T-helper 1 cell treated with Interleukin-12 subunit alpha and Interleukin-12 subunit beta and Interleukin-4 antibody, amounts not matched to agents 30 μg/mL and 1 μg/mL, for 36 hours (primary cell): ENCODE results near the gene CTNNA2.

Source experiments
- H3K27ac Mint-ChIP-seq: one replicate; pipeline ENCODE4 v1.8.0; 2021; ENCODE audit warnings: mild to moderate bottlenecking, mixed read lengths
- H3K27me3 Mint-ChIP-seq: one replicate; pipeline ENCODE4 v1.8.0; 2021; ENCODE audit warnings: low read depth, mixed read lengths
- H3K36me3 Mint-ChIP-seq: one replicate; pipeline ENCODE4 v1.8.0; 2021; ENCODE audit warnings: low read depth, mixed read lengths
- H3K4me1 Mint-ChIP-seq: one replicate; pipeline ENCODE4 v1.8.0; 2021; ENCODE audit warnings: low read depth, mixed read lengths
- H3K4me3 Mint-ChIP-seq: one replicate; pipeline ENCODE4 v1.8.0; 2021; ENCODE audit warnings: mild to moderate bottlenecking, moderate library complexity, mixed read lengths
- H3K9me3 Mint-ChIP-seq: one replicate; pipeline ENCODE4 v1.8.0; 2021; ENCODE audit warnings: mixed read lengths

CTNNA2 gene

GRCh38 chr2:79512442-79513401 is at the start of gene CTNNA2:
TSS of gene CTNNA2 (plus strand) at chr2:79513051.
- Mint-ChIP-seq H3K27ac (no peak within 1 kb of the TSS), H3K4me1 (peaks cover 5% of the 10 kb centered on the region), H3K9me3 (no peaks in the 10 kb centered on the region), H3K27me3 (peaks cover 5% of the 10 kb centered on the region), H3K4me3 (no peak within 1 kb of the TSS), H3K36me3 (no peaks in the 10 kb centered on the region)

- Mint-ChIP-seq H3K27ac (no peak overlapping the region), H3K4me3 (no peak overlapping the region), H3K36me3 (no peaks in the 10 kb centered on the region), H3K4me1 (no peaks in the 10 kb centered on the region), H3K27me3 (no peaks in the 10 kb centered on the region), H3K9me3 (peaks cover 4% of the 10 kb centered on the region)
Measured at GRCh38 chr2:79487399-79487798, 25.5 kb upstream of the CTNNA2 start.

- H3K4me1 Mint-ChIP-seq, result peaks cover 5% of the 10 kb centered on the region
- no peaks in the 10 kb centered on the region for H3K36me3 Mint-ChIP-seq
- no peaks in the 10 kb centered on the region for H3K9me3 Mint-ChIP-seq
- H3K4me3 Mint-ChIP-seq, result no peak overlapping the region
- peaks cover 5% of the 10 kb centered on the region for H3K27me3 Mint-ChIP-seq
- H3K27ac Mint-ChIP-seq, result no peak overlapping the region
Measured at GRCh38 chr2:79511320-79511951, 1.4 kb upstream of the CTNNA2 start.

GRCh38 chr2:79513711-79514110 is 860 bp downstream of the CTNNA2 start:
- Mint-ChIP-seq H3K4me3 (no peak overlapping the region), H3K4me1 (peaks cover 5% of the 10 kb centered on the region), H3K27ac (no peak overlapping the region), H3K36me3 (no peaks in the 10 kb centered on the region), H3K27me3 (peaks cover 5% of the 10 kb centered on the region), H3K9me3 (peaks cover 3% of the 10 kb centered on the region)

GRCh38 chr2:79529636-79530035 is 16.8 kb downstream of the CTNNA2 start:
- Mint-ChIP-seq H3K27ac (no peak overlapping the region), H3K36me3 (no peaks in the 10 kb centered on the region), H3K4me1 (no peaks in the 10 kb centered on the region), H3K4me3 (no peak overlapping the region), H3K9me3 (peaks cover 13% of the 10 kb centered on the region), H3K27me3 (no peaks in the 10 kb centered on the region)

- H3K4me3 Mint-ChIP-seq, result no peak overlapping the region
- H3K36me3 Mint-ChIP-seq, result no peaks in the 10 kb centered on the region
- H3K27ac Mint-ChIP-seq, result no peak overlapping the region
- peaks cover 13% of the 10 kb centered on the region for H3K9me3 Mint-ChIP-seq
- H3K4me1 Mint-ChIP-seq, result no peaks in the 10 kb centered on the region
- H3K27me3 Mint-ChIP-seq, result no peaks in the 10 kb centered on the region
Measured at GRCh38 chr2:79530443-79530842, 17.6 kb downstream of the CTNNA2 start.

- Mint-ChIP-seq H3K27me3 (no peaks in the 10 kb centered on the region), H3K27ac (no peak overlapping the region), H3K4me3 (no peak overlapping the region), H3K9me3 (peaks cover 46% of the 10 kb centered on the region), H3K4me1 (no peaks in the 10 kb centered on the region), H3K36me3 (no peaks in the 10 kb centered on the region)
Measured at GRCh38 chr2:79547568-79547967, 34.7 kb downstream of the CTNNA2 start.

GRCh38 chr2:79552653-79553052 is 39.8 kb downstream of the CTNNA2 start:
- H3K4me3 Mint-ChIP-seq, result no peak overlapping the region
- no peak overlapping the region for H3K27ac Mint-ChIP-seq
- H3K9me3 Mint-ChIP-seq, result peaks cover 41% of the 10 kb centered on the region
- H3K27me3 Mint-ChIP-seq, result no peaks in the 10 kb centered on the region
- no peaks in the 10 kb centered on the region for H3K36me3 Mint-ChIP-seq
- H3K4me1 Mint-ChIP-seq, result no peaks in the 10 kb centered on the region

GRCh38 chr2:79554899-79555298 is 42.0 kb downstream of the CTNNA2 start:
- Mint-ChIP-seq H3K27ac (no peak overlapping the region), H3K4me1 (no peaks in the 10 kb centered on the region), H3K9me3 (peaks cover 32% of the 10 kb centered on the region), H3K36me3 (no peaks in the 10 kb centered on the region), H3K4me3 (no peak overlapping the region), H3K27me3 (no peaks in the 10 kb centered on the region)

- no peaks in the 10 kb centered on the region for H3K36me3 Mint-ChIP-seq
- no peaks in the 10 kb centered on the region for H3K27me3 Mint-ChIP-seq
- no peak overlapping the region for H3K4me3 Mint-ChIP-seq
- peaks cover 28% of the 10 kb centered on the region for H3K9me3 Mint-ChIP-seq
- H3K27ac Mint-ChIP-seq, result no peak overlapping the region
- no peaks in the 10 kb centered on the region for H3K4me1 Mint-ChIP-seq
Measured at GRCh38 chr2:79564065-79564464, 51.2 kb downstream of the CTNNA2 start.

- Mint-ChIP-seq H3K4me1 (no peaks in the 10 kb centered on the region), H3K27ac (no peak overlapping the region), H3K4me3 (no peak overlapping the region), H3K9me3 (peaks cover 23% of the 10 kb centered on the region), H3K36me3 (no peaks in the 10 kb centered on the region), H3K27me3 (no peaks in the 10 kb centered on the region)
Measured at GRCh38 chr2:79569048-79569447, 56.2 kb downstream of the CTNNA2 start.

- H3K4me1 Mint-ChIP-seq, result no peaks in the 10 kb centered on the region
- peaks cover 8% of the 10 kb centered on the region for H3K9me3 Mint-ChIP-seq
- no peak overlapping the region for H3K4me3 Mint-ChIP-seq
- H3K27me3 Mint-ChIP-seq, result no peaks in the 10 kb centered on the region
- H3K27ac Mint-ChIP-seq, result no peak overlapping the region
- no peaks in the 10 kb centered on the region for H3K36me3 Mint-ChIP-seq
Measured at GRCh38 chr2:79573895-79574674, 61.2 kb downstream of the CTNNA2 start.

- Mint-ChIP-seq H3K4me1 (no peaks in the 10 kb centered on the region), H3K27ac (no peak overlapping the region), H3K4me3 (no peak overlapping the region), H3K9me3 (peaks cover 6% of the 10 kb centered on the region), H3K27me3 (no peaks in the 10 kb centered on the region), H3K36me3 (no peaks in the 10 kb centered on the region)
Measured at GRCh38 chr2:79576451-79576850, 63.6 kb downstream of the CTNNA2 start.

- H3K9me3 Mint-ChIP-seq, result no peaks in the 10 kb centered on the region
- no peak overlapping the region for H3K27ac Mint-ChIP-seq
- no peaks in the 10 kb centered on the region for H3K27me3 Mint-ChIP-seq
- H3K4me1 Mint-ChIP-seq, result no peaks in the 10 kb centered on the region
- H3K36me3 Mint-ChIP-seq, result no peaks in the 10 kb centered on the region
- H3K4me3 Mint-ChIP-seq, result no peak overlapping the region
Measured at GRCh38 chr2:79578952-79579351, 66.1 kb downstream of the CTNNA2 start.
